ENCODE results near the gene S100A7A.

DNA sequence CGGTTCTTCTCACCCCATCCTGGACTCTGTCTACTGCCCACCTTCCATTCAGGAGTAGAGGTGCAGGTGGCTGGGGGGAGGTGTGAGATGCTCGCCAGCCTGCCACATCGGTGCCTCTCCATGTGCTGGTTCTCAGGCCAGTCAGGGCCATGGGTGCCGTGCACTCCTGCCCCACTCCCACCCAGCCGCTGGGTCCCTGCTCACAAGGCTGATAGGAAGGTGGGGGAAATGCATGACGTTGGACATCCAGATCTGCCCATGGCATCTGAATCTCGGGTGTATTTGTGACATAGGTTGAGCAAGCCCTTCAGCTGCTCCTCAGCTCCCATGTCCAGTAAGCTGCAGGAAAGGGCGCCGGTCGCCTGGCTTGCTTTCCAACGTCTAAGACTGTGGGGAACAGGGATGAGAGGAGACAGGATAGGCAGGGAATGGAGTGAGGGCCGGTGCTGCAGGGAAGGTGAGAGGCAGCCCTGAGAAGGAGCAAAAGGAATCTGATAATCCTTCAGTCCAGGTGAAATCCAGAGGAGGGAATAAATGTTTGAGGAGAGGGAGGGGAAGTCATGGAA, 11.8 kb downstream of the S100A7A start:
- no peak for TF ChIP-seq RCOR1 (IDR thresholded peaks at IDR 0.05; ENCODE audit: low read length)
- TF ChIP-seq EZH2phosphoT487 (IDR thresholded peaks at IDR 0.05; ENCODE audit: borderline replicate concordance, low read depth): no peak
- TF ChIP-seq CTCF (IDR thresholded peaks at IDR 0.05): no peak
- no peak for TF ChIP-seq RXRA (IDR thresholded peaks at IDR 0.05; ENCODE audit: borderline replicate concordance, low read depth)
